Measurements from ENCODE around the gene CNIH1.

DNA sequence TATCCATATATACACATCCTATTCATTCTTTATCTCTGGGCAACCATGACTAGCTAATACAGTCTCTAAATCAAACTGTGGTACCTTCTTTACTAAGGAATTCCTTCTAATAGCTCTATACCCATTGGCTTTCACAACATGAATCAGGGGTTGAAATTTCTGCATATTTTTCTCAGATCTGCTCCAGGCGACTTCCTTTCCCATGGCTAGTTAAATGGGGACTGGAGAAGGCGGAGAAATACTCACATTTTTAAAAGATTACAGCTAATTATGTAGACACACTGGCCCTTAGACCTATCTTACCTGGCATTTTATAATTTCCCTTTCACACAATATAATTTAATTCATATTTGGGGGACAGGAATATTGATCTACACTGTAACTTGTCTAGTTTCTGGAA, 45.5 kb downstream of the CNIH1 start:
- TF ChIP-seq, protein P1, sequence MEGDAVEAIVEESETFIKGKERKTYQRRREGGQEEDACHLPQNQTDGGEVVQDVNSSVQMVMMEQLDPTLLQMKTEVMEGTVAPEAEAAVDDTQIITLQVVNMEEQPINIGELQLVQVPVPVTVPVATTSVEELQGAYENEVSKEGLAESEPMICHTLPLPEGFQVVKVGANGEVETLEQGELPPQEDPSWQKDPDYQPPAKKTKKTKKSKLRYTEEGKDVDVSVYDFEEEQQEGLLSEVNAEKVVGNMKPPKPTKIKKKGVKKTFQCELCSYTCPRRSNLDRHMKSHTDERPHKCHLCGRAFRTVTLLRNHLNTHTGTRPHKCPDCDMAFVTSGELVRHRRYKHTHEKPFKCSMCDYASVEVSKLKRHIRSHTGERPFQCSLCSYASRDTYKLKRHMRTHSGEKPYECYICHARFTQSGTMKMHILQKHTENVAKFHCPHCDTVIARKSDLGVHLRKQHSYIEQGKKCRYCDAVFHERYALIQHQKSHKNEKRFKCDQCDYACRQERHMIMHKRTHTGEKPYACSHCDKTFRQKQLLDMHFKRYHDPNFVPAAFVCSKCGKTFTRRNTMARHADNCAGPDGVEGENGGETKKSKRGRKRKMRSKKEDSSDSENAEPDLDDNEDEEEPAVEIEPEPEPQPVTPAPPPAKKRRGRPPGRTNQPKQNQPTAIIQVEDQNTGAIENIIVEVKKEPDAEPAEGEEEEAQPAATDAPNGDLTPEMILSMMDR (IDR thresholded peaks at IDR 0.05; ENCODE audit: low read length) = no peak
- no peak for TF ChIP-seq EZH2 (optimal IDR thresholded peaks at IDR 0.05; ENCODE audit: low read depth, low read length)

Data from MM.1S (cell line).